ENCODE measurements around the gene MICALL2. TPM values are rescaled to one million over a fixed set of nuclear protein-coding genes. Genes with fewer than 3 reads are reported as not detected.
A peak's percentile ranks its signal among the peaks of the same experiment; 100 is the strongest.
"Not testable (repeated sequence)": the region's sequence is repeated elsewhere in the genome, so short reads cannot be mapped to it uniquely, and the experiment has no call there.

MICALL2 gene
- total RNA-seq, 1 donor from 2014 or later: 19.1 TPM

DNA sequence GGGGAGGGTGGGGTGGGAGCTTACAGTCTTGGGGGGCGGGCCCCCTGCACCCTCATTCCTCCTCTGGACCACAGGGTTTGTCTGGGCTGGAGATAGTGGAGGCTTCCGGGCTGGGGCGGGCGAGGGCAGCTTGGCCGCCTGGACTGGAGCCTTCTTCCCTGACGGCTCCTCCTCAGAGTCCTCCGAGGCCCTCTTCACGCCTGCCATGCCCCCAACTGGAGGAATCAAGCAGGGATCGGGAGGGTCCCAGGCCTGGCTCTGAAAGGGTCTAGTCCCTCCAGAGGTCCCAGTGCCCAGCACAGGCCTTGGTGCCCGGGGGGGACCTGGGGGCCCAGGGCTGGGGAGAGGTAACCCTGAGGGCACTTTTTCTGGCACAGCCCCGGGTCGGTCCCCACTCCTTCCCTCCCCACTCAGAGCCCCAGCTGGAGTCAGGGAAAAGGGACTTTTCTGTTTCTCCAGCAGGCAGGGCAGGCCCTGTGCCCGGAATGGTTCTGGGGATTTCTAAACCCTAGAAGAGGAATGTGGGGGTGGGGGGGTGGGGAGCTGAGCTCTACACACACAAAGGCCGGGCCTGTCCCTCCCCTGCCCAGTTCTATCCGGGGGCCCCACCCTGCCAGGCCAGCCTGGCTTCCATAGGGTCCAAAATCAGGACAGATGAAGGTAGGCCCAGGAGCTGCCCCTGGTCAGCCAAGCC, 11.6 kb downstream of the MICALL2 start:
- DNase-seq: no peak

DNA sequence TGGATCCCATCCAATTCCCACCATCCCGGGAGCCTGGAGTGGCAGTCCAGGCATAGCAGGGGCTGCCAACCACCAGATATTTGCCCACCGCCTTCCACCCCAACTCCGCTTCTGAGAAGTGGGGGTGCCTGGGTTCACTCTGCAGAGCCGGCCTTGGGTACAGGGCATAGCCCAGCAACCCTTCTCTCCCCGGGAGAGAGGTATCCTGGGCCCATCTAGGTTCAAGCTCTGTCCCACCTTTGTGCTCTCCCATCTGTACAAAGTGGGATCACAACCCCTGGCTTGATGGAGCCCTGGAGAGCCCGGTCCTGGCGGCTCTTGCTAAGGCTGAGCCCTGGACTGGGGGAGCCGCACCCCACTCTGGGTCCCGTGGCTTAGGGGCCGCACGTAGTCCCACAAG, 12.2 kb downstream of the MICALL2 start:
- no peak for DNase-seq

DNA sequence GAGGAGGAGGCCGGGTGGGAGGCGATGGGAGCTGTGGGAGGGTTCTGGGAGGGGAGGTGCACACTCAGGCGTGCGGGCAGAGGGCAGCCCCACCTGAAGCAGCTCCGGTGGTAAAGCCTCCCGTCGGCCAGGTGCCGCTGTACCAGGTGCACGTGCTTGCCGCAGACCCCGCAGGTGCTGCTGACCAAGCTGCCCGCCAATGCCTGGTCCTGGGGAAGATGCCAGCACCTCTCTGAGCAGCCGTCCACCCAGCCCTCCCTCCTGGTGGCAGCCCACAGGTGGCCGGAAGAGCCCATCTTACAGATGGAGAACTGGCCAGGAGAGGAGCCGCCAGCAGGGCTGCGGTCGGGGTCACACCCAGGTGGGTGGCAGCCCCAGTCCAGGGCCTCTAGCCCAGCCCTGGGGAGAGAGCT, 12.6 kb downstream of the MICALL2 start:
- DNase-seq: no peak

- not testable (repeated sequence) for DNase-seq
Observed at GRCh38 chr7:1446026-1446425, 13.2 kb downstream of the MICALL2 start.

- DNase-seq: no peak
Observed at GRCh38 chr7:1445341-1445740, 13.9 kb downstream of the MICALL2 start.

- no peak for DNase-seq
Observed at GRCh38 chr7:1444925-1445322, 14.3 kb downstream of the MICALL2 start.

DNA sequence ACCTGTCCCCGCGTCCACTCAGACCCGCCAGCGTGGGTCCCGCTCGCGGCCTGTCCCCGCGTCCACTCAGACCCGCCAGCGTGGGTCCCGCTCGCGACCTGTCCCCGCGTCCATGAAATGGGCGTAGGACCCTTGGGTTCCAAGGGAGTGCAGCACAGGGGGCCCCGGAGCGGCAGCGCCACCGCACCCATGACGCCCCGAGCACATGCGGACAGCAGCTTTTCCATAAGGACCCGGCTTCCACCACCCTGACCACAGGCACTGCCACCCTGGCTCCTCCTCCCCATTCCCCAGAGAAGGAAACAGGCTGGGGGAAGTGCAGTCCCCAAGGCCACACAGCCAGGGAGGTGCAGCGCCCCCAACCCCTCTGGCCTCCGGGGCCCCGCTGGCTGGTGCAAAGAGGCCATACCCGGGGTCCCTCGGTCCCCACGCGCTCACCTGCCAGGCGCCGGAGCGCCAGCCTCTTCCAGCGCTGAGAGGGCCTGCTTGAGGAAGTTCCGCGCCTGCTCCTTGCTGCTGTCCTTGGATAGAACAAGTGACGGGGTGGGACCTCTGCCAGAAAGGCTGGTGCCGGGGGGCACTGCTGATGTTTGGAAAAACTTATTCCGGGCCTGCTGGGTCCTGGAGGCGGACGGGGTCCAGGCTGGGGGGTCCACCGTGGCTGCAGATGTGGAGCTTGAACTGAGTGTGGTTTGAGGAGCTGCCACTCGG, 14.9 kb downstream of the MICALL2 start:
- no peak for DNase-seq

- not testable (repeated sequence) for DNase-seq
Observed at GRCh38 chr7:1443587-1444200, 15.6 kb downstream of the MICALL2 start.

DNA sequence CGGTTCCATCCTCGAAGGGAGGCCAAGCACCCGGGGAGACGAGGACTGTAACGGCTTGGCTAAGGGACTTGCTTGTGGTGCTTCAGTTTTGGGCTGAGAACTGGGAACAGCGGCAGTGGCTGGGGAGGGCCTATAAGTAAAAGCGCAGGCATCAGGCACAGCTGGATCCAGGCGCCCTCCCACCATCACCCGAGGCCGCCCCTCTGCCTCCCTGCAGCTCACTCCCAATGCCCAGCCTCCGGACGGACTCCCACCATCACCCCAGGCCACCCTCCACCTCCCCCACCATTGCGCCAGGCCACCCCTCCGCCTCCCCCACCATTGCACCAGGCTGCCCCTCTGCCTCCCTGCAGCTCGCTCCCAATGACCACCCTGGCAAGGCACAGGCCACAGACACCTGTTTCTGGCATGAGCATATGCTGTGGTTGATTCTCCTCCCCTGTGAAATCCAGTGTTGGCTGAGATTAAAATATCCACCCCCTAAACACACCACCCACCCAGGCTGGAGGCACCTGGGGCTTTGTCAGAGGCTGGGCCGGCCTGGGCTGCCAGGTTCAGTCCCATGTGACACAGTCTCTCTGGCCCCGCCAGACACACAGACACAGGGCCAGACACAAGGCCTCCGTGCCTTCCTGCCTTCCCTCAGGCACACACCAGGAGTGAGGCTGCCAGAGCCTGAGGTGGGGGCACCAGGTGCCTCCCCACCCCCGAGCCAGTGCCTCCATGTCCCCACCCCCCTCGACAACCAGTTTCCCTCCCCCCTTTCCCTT, 16.7 kb downstream of the MICALL2 start:
- DNase-seq: no peak

GRCh38 chr7:1441615-1442354, 17.5 kb downstream of the MICALL2 start:
- DNase-seq: no peak

- no peak for DNase-seq
Observed at GRCh38 chr7:1440620-1441019, 18.6 kb downstream of the MICALL2 start.

GRCh38 chr7:1439373-1440363, 19.6 kb downstream of the MICALL2 start:
- peak; percentile 22 for DNase-seq

GRCh38 chr7:1438821-1439220, 20.4 kb downstream of the MICALL2 start:
- no peak for DNase-seq

DNA sequence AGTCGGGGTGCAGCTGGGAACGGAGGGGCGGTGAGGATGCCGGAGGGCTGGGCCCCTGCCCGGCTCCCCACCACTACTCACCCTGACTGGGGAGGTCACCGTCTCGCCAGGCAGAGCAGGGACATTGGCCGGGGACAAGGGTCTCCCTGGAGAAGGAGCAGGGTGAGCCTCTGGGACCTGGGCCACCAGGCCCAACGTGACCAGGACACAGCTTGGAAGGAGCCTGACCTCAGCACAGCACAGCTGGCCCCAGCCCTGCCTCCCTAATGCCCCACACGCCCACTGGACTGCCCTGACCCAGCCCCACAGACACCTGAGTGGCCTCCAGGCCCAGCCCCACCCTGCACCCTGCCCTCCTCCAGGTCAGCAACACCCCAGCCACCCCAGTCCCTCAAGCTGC, 21.1 kb downstream of the MICALL2 start:
- DNase-seq: no peak

GRCh38 chr7:1437155-1437880, 22.0 kb downstream of the MICALL2 start:
- DNase-seq: no peak

- no peak for DNase-seq
Observed at GRCh38 chr7:1436608-1437007, 22.7 kb downstream of the MICALL2 start.

GRCh38 chr7:1434891-1435670, 24.2 kb downstream of the MICALL2 start:
- DNase-seq: no peak

GRCh38 chr7:1434165-1434718, 25.0 kb downstream of the MICALL2 start:
- DNase-seq: no peak
